Type B pancreatic cell (in vitro differentiated cells): Measurements from ENCODE around the gene NXPE4. TPM values are rescaled to one million over a fixed set of nuclear protein-coding genes. Genes with fewer than 3 reads are reported as not detected.

Source experiments
- DNase-seq: peaks from one replicate; pipeline ENCODE4 v3.0.0; 2021; ENCODE audit warnings: mixed read lengths; ENCODE audit not compliant: unreplicated experiment; ENCODE audit errors: extremely low spot score
- H3K27ac Mint-ChIP-seq: 2 replicates; pipeline ENCODE4 v1.8.0; 2021; ENCODE audit warnings: mild to moderate bottlenecking, mixed read lengths
- H3K27me3 Mint-ChIP-seq: 2 replicates; pipeline ENCODE4 v1.8.0; 2021; ENCODE audit warnings: mixed read lengths
- H3K36me3 Mint-ChIP-seq: 2 replicates; pipeline ENCODE4 v1.8.0; 2021; ENCODE audit warnings: mixed read lengths
- H3K4me1 Mint-ChIP-seq: one replicate; pipeline ENCODE4 v1.8.0; 2021; ENCODE audit warnings: mixed read lengths; ENCODE audit not compliant: unreplicated experiment
- H3K4me3 Mint-ChIP-seq: 2 replicates; pipeline ENCODE4 v1.8.0; 2021; ENCODE audit warnings: mild to moderate bottlenecking, mixed read lengths
- H3K9me3 Mint-ChIP-seq: 2 replicates; pipeline ENCODE4 v1.8.0; 2021; ENCODE audit warnings: mixed read lengths
- total RNA-seq: library from RNA; stranded (reverse); gene quantifications from 2 replicates; pipeline ENCODE4 v1.2.1, GENCODE V29; 2021; ENCODE audit warnings: low replicate concordance
- TF ChIP-seq, protein P1 (sequence below): fragments of 200-600 bp; sonication (generic); conservative IDR thresholded peaks from 2 replicates; pipeline ENCODE4 v1.5.0; 2021; ENCODE audit warnings: antibody characterized with exemption, mild to moderate bottlenecking

Gene NXPE4
- total RNA-seq, 1 donor from 2014 or later, result not detected

DNA sequence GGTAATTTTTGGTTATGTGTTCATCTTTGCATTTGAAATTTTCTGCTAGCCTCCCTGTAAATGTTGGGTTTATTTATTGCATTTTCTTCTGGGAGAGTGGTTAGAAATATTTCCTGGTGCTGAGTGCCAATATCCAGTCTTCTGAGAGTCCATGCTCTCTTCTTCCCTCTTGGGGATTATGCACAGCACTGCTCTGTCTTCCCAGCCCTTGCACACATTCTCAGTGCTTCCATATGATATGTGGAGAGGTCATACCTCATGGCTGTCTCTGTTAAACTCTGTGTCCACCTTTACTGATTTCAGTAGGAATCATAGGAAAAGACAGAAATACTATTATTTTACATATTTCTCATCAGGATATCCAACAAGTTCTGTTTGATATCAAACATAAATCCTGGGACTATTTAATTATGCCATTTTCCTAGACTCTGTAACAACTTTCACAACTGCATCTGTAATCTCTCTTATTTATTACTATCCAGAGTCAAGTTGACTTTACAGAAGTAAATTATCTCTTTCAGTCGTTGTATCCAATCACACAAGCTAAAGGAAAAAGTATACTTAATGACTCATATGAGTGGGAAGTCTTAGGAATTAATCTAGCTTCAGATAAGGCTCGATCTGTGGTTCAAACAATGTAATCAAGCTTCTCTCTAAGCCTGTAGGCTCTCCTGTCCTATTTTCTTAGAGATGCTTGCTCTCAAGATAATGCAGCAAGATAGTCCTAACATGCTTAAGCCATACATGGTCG, 33.2 kb downstream of the NXPE4 start:
- no peak overlapping the region for H3K27ac Mint-ChIP-seq
- TF ChIP-seq, protein P1, sequence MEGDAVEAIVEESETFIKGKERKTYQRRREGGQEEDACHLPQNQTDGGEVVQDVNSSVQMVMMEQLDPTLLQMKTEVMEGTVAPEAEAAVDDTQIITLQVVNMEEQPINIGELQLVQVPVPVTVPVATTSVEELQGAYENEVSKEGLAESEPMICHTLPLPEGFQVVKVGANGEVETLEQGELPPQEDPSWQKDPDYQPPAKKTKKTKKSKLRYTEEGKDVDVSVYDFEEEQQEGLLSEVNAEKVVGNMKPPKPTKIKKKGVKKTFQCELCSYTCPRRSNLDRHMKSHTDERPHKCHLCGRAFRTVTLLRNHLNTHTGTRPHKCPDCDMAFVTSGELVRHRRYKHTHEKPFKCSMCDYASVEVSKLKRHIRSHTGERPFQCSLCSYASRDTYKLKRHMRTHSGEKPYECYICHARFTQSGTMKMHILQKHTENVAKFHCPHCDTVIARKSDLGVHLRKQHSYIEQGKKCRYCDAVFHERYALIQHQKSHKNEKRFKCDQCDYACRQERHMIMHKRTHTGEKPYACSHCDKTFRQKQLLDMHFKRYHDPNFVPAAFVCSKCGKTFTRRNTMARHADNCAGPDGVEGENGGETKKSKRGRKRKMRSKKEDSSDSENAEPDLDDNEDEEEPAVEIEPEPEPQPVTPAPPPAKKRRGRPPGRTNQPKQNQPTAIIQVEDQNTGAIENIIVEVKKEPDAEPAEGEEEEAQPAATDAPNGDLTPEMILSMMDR, result no peak
- H3K9me3 Mint-ChIP-seq, result no peaks in the 10 kb centered on the region
- no peak overlapping the region for H3K4me3 Mint-ChIP-seq
- H3K4me1 Mint-ChIP-seq, result no peaks in the 10 kb centered on the region
- no peaks in the 10 kb centered on the region for H3K36me3 Mint-ChIP-seq
- no peak for DNase-seq
- no peaks in the 10 kb centered on the region for H3K27me3 Mint-ChIP-seq

GRCh38 chr11:114559425-114560310, 35.9 kb downstream of the NXPE4 start, which contains the start of gene NXPE1:
TSS of gene NXPE1 (minus strand) at chr11:114559881. CDS start at chr11:114551201, 8,680 bp downstream.
- Mint-ChIP-seq H3K4me3 (no peak within 1 kb of the TSS), H3K36me3 (no peaks in the 10 kb centered on the region), H3K27ac (no peak within 1 kb of the TSS), H3K9me3 (no peaks in the 10 kb centered on the region), H3K27me3 (no peaks in the 10 kb centered on the region), H3K4me1 (no peaks in the 10 kb centered on the region)
- no peak for DNase-seq
- TF ChIP-seq, protein P1, result no peak

GRCh38 chr11:114556135-114556534, 39.5 kb downstream of the NXPE4 start:
- Mint-ChIP-seq H3K27ac (no peak overlapping the region), H3K9me3 (no peaks in the 10 kb centered on the region), H3K4me3 (no peak overlapping the region), H3K27me3 (no peaks in the 10 kb centered on the region), H3K4me1 (no peaks in the 10 kb centered on the region), H3K36me3 (no peaks in the 10 kb centered on the region)
- no peak for DNase-seq
- TF ChIP-seq, protein P1, result no peak

GRCh38 chr11:114553642-114554041, 41.9 kb downstream of the NXPE4 start:
- TF ChIP-seq, protein P1, result no peak
- Mint-ChIP-seq H3K27ac (no peak overlapping the region), H3K4me3 (no peak overlapping the region), H3K4me1 (no peaks in the 10 kb centered on the region), H3K9me3 (no peaks in the 10 kb centered on the region), H3K36me3 (no peaks in the 10 kb centered on the region), H3K27me3 (no peaks in the 10 kb centered on the region)
- no peak for DNase-seq

GRCh38 chr11:114551060-114551459, 44.5 kb downstream of the NXPE4 start:
- no peaks in the 10 kb centered on the region for H3K36me3 Mint-ChIP-seq
- H3K27ac Mint-ChIP-seq, result no peak overlapping the region
- no peaks in the 10 kb centered on the region for H3K4me1 Mint-ChIP-seq
- no peaks in the 10 kb centered on the region for H3K9me3 Mint-ChIP-seq
- H3K27me3 Mint-ChIP-seq, result no peaks in the 10 kb centered on the region
- no peak overlapping the region for H3K4me3 Mint-ChIP-seq
- TF ChIP-seq, protein P1, result no peak
- DNase-seq, result no peak
